Measurements from ENCODE around the gene RSRP1. TPM values are rescaled to one million over a fixed set of nuclear protein-coding genes. Genes with fewer than 3 reads are reported as not detected.

Gene RSRP1
- total and polyA plus RNA-seq, 2 of the 13 experiments (the other 11 are each of a cell fraction or from before 2014, with no cell fraction given): 43.9 to 52.8 TPM

DNA sequence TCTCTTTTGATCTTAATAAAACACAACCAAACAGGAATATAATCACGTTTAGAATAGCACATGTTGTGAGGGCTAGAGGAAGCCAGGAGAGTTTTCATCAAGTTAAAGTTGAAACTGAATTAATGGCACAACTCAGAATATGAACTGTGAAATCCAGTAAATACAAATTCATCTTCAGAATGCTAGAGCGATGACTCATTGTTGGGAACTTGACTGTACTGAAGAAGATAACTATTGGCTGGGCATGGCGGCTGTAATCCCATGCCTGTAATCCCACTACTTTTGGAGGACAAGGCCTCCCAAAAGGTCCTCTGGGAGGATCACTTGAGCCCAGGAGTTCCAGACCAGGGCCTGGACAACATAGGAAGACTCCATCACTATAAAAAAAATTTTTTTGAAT, 23.8 kb downstream of the RSRP1 start:
- Histone ChIP-seq H3K79me2 (ENCODE audit: insufficient read depth, low read length) (no peaks in the 10 kb centered on the region), H3K4me2 (ENCODE audit: low read depth, low read length) (no peak overlapping the region), H3K36me3 (replicated peaks in 1 of 2; ENCODE audit: control insufficient read depth in 1 of 2, insufficient read depth in 2 of 2, low read length in 2 of 2) (peaks cover 14 to 46% of the 10 kb centered on the region in 2 experiments; a peak in 4 of 5 replicates), H2AFZ (ENCODE audit: low read length) (no peak overlapping the region), H3K9ac (ENCODE audit: insufficient read depth, low read depth, low read length) (no peak overlapping the region), H3K9me3 (ENCODE audit: low read length) (no peaks in the 10 kb centered on the region), H4K20me1 (ENCODE audit: insufficient read depth, low read length) (no peaks in the 10 kb centered on the region), H3K4me3 (replicated peaks in 1 of 3; ENCODE audit: insufficient read depth in 1 of 3, low read depth in 2 of 3, low read length in 3 of 3) (no peak overlapping the region), H3K27ac (ENCODE audit: extremely low read length, insufficient read depth, low read length) (no peak overlapping the region), H3K4me1 (ENCODE audit: insufficient read depth, low read length) (peaks cover 15% of the 10 kb centered on the region), H3K27me3 (ENCODE audit: control insufficient read depth in 1 of 2, insufficient read depth in 2 of 2, low read length in 2 of 2) (no peaks in the 10 kb centered on the region)
- FAIRE-seq: no peak
- intact Hi-C loops (cut with micrococcal nuclease; ENCODE audit: unreplicated experiment): no loop called here
- ChIA-PET POLR2A (interaction anchor here (0.7 kb wide), 1 partner anchor 9 kb away, joined by 3 read pairs; the partner anchor contains the start of gene SYF2), CTCF (ENCODE audit: low intra/inter-chr PET ratio, low total read pairs) (no interaction called here)
- no TSS peak for BruUV-seq (replicated peaks)
- no peak for TF ChIP-seq ZNF326 (CRISPR knock-in tag; IDR thresholded peaks at IDR 0.05; ENCODE audit: borderline replicate concordance)
- TF ChIP-seq, protein P1, sequence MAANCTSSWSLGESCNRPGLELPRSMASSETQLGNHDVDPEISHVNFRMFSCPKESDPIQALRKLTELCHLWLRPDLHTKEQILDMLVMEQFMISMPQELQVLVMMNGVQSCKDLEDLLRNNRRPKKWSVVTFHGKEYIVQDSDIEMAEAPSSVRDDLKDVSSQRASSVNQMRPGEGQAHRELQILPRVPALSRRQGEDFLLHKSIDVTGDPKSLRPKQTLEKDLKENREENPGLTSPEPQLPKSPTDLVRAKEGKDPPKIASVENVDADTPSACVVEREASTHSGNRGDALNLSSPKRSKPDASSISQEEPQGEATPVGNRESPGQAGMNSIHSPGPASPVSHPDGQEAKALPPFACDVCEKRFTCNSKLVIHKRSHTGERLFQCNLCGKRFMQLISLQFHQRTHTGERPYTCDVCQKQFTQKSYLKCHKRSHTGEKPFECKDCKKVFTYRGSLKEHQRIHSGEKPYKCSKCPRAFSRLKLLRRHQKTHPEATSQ (CRISPR knock-in tag; IDR thresholded peaks at IDR 0.05; ENCODE audit: borderline replicate concordance): no peak
- TF ChIP-seq ZIK1 (CRISPR knock-in tag; IDR thresholded peaks at IDR 0.05; ENCODE audit: borderline replicate concordance, low read depth): no peak
- TF ChIP-seq MEIS1 (CRISPR knock-in tag; IDR thresholded peaks at IDR 0.05; ENCODE audit: borderline replicate concordance): no peak
- no peak for TF ChIP-seq CENPT (CRISPR knock-in tag; IDR thresholded peaks at IDR 0.05; ENCODE audit: low read depth)
- no peak for TF ChIP-seq ZNF704 (CRISPR knock-in tag; IDR thresholded peaks at IDR 0.05; ENCODE audit: borderline replicate concordance)
- no peak for TF ChIP-seq ZNF570 (CRISPR knock-in tag; IDR thresholded peaks at IDR 0.05; ENCODE audit: borderline replicate concordance)
- no peak for TF ChIP-seq STAT5B (CRISPR knock-in tag; IDR thresholded peaks at IDR 0.05)
- TF ChIP-seq ZNF558 (CRISPR knock-in tag; IDR thresholded peaks at IDR 0.05; ENCODE audit: borderline replicate concordance): no peak
- no peak for TF ChIP-seq ZFP36 (IDR thresholded peaks at IDR 0.05; ENCODE audit: borderline replicate concordance, low read depth, low read length, partially characterized antibody)
- no peak for TF ChIP-seq ZNF234 (CRISPR knock-in tag; conservative IDR thresholded peaks at IDR 0.05)
- no peak for TF ChIP-seq ZNF615 (CRISPR knock-in tag; IDR thresholded peaks at IDR 0.05; ENCODE audit: borderline replicate concordance)
- DNase-seq (ENCODE audit: low spot score): no peak
- 91% methylated on average over 3 of the region's 3 CpGs for WGBS (ENCODE audit: low lambda C conversion rate)
- ATAC-seq: no peak
- in situ Hi-C loops (cut with HindIII; ENCODE audit: extremely low pct_ligation_motif_present, low pct_unique_long_range_greater_than_20kb): no loop called here
